HCT116 (cell line): ENCODE data around the gene SMCR8. TPM values are rescaled to one million over a fixed set of nuclear protein-coding genes. Genes with fewer than 3 reads are reported as not detected.

Experiments
- ATAC-seq: fragments of 200-7000 bp; cut with Tn5 transposase; 2 replicates; pipeline ENCODE4 v1.9.1; 2020; ENCODE audit warnings: mild to moderate bottlenecking, moderate library complexity
- BruUV-seq: library from RNA; stranded (reverse); fragments of 400-500 nt; replicated peaks from 2 replicates; lab custom pipeline; 2021; lab: Mats Ljungman, UMichigan
- CTCF ChIA-PET: fragments of 300-600 bp; sonication (Branson Sonifier 250); formaldehyde crosslinking; loops from one replicate; lab custom pipeline; 2021; ENCODE audit warnings: antibody characterized with exemption; lab: Charles Lee
- POLR2A ChIA-PET: fragments of 300-600, 350-600 bp; sonication (Branson Sonifier 250); formaldehyde crosslinking; loops from one replicate; lab custom pipeline; 2021; ENCODE audit warnings: antibody characterized with exemption; lab: Charles Lee
- RAD21 ChIA-PET, 2 experiments: fragments of 300-600 bp; sonication (Branson Sonifier 250); formaldehyde crosslinking; loops; one replicate each; lab custom pipeline; 2023; ENCODE audit warnings: low total read pairs in 2 of 2; ENCODE audit not compliant: uncharacterized antibody in 2 of 2, unreplicated experiment in 2 of 2, low non-redundant PET in 1 of 2; lab: Charles Lee
- DNase-seq: peaks from one replicate; pipeline ENCODE4 v3.0.0-alpha.2; 2010; ENCODE audit warnings: low read depth, low spot score
- H2AFZ ChIP-seq: fragments of 200-600 bp; shearing (Covaris generic), sonication (generic); 2 replicates; pipeline ENCODE4 v1.6.1; 2017; ENCODE audit warnings: low read depth, mixed run types, mixed read lengths, antibody characterized with exemption, low read length; ENCODE audit not compliant: poor library complexity, severe bottlenecking
- H3K27ac ChIP-seq: 2 replicates; pipeline ENCODE4 v1.5.1; 2012; ENCODE audit warnings: low read depth, low read length
- H3K27me3 ChIP-seq: fragments of 200-600 bp; sonication (generic); 2 replicates; pipeline ENCODE4 v1.6.1; 2016; ENCODE audit warnings: mixed run types, low read length, mixed read lengths; ENCODE audit not compliant: insufficient read depth
- H3K36me3 ChIP-seq, 2 experiments: fragments of 200-500 bp in 1 of 2; fragments of 200-600 bp in 1 of 2; sonication (Bioruptor generic) in 1 of 2; sonication (generic) in 1 of 2; 2 replicates each; pipeline versions ENCODE4 v1.5.1 to v1.6.1; 2014 to 2016; ENCODE audit warnings: low read length in 2 of 2, inconsistent platforms in 1 of 2, mixed read lengths in 1 of 2, mixed run types in 1 of 2; ENCODE audit not compliant: insufficient read depth in 2 of 2, control insufficient read depth in 1 of 2
- H3K4me1 ChIP-seq, 2 experiments: fragments of 200-600 bp in 1 of 2; sonication (generic) in 1 of 2; 2 replicates each; pipeline versions ENCODE4 v1.5.1 to v1.6.1; 2012 to 2017; ENCODE audit warnings: low read length in 2 of 2, inconsistent platforms in 1 of 2, mild to moderate bottlenecking in 1 of 2, mixed read lengths in 1 of 2, mixed run types in 1 of 2, moderate library complexity in 1 of 2; ENCODE audit not compliant: insufficient read depth in 2 of 2, control insufficient read depth in 1 of 2
- H3K4me2 ChIP-seq: fragments of 200-600 bp; sonication (generic); 2 replicates; pipeline ENCODE4 v1.6.1; 2017; ENCODE audit warnings: mixed run types, low read length, mixed read lengths
- H3K4me3 ChIP-seq, 2 experiments: fragments of 200-600 bp in 1 of 2; sonication (generic) in 1 of 2; replicated peaks in 1 of 2; 2 replicates each; pipeline ENCODE4 v1.5.1; 2011 to 2016; ENCODE audit warnings: low read length in 2 of 2, control low read depth in 1 of 2, low read depth in 1 of 2, mild to moderate bottlenecking in 1 of 2, mixed read lengths in 1 of 2, mixed run types in 1 of 2
- H3K79me2 ChIP-seq: fragments of 200-600 bp; sonication (generic); 2 replicates; pipeline ENCODE4 v1.6.1; 2017; ENCODE audit warnings: mild to moderate bottlenecking, mixed run types, low read length, moderate library complexity, mixed read lengths; ENCODE audit not compliant: insufficient read depth
- H3K9ac ChIP-seq: fragments of 200-600 bp; sonication (generic); 2 replicates; pipeline ENCODE4 v1.6.1; 2016; ENCODE audit warnings: low read length, mixed read lengths
- H3K9me2 ChIP-seq: fragments of 200-600 bp; sonication (generic), shearing (Covaris generic); 2 replicates; pipeline ENCODE4 v1.6.1; 2017; ENCODE audit warnings: mixed run types, mild to moderate bottlenecking, moderate library complexity; ENCODE audit not compliant: insufficient read depth
- H3K9me3 ChIP-seq, 2 experiments: fragments of 200-500 bp in 1 of 2; fragments of 200-600 bp in 1 of 2; sonication (Bioruptor generic) in 1 of 2; sonication (generic) in 1 of 2; 2 replicates each; pipeline ENCODE4 v1.6.1; 2014 to 2017; ENCODE audit warnings: low read length in 2 of 2, mixed read lengths in 2 of 2, inconsistent platforms in 1 of 2, low read depth in 1 of 2, mild to moderate bottlenecking in 1 of 2, mixed run types in 1 of 2, moderate library complexity in 1 of 2; ENCODE audit not compliant: control insufficient read depth in 1 of 2, insufficient read depth in 1 of 2
- H4K20me1 ChIP-seq: fragments of 200-600 bp; sonication (generic), shearing (Covaris generic); 2 replicates; pipeline ENCODE4 v1.6.1; 2017; ENCODE audit warnings: mixed run types, mild to moderate bottlenecking, moderate library complexity; ENCODE audit not compliant: insufficient read depth
- EGR1 ChIP-seq: IDR thresholded peaks from 2 replicates; pipeline ENCODE4 v1.6.1; 2012; ENCODE audit warnings: low read depth
- EZH2phosphoT487 ChIP-seq: fragments of 200-600 bp; IDR thresholded peaks from 2 replicates; pipeline ENCODE4 v1.6.1; 2018; ENCODE audit warnings: antibody characterized with exemption, borderline replicate concordance
- JUND ChIP-seq: IDR thresholded peaks from 2 replicates; pipeline ENCODE4 v1.6.1; 2012
- MAX ChIP-seq: IDR thresholded peaks from 2 replicates; pipeline ENCODE4 v1.6.1; 2012
- POLR2A ChIP-seq: IDR thresholded peaks from 2 replicates; pipeline ENCODE4 v1.7.0; 2011; ENCODE audit warnings: borderline replicate concordance; ENCODE audit not compliant: insufficient read depth, insufficient read length; ENCODE audit errors: extremely low read depth
- POLR2AphosphoS5 ChIP-seq: IDR thresholded peaks from 2 replicates; pipeline ENCODE4 v1.6.1; 2011; ENCODE audit warnings: mild to moderate bottlenecking, low read depth, low read length, moderate library complexity
- REST ChIP-seq: IDR thresholded peaks from 2 replicates; pipeline ENCODE4 v1.6.1; 2012; ENCODE audit warnings: low read depth
- SP1 ChIP-seq: IDR thresholded peaks from 2 replicates; pipeline ENCODE4 v1.6.1; 2012; ENCODE audit warnings: low read depth
- SRF ChIP-seq: IDR thresholded peaks from 2 replicates; pipeline ENCODE4 v1.6.1; 2012; ENCODE audit warnings: low read depth
- YY1 ChIP-seq: IDR thresholded peaks from 2 replicates; pipeline ENCODE4 v1.6.1; 2011; ENCODE audit warnings: low read length, low read depth, moderate library complexity, mild to moderate bottlenecking; ENCODE audit not compliant: insufficient replicate concordance; ENCODE audit errors: extremely low read depth
- ZFX ChIP-seq: fragments of 450-650 bp; IDR thresholded peaks from 2 replicates; pipeline ENCODE4 v1.6.1; 2017
- intact Hi-C: fragments of 100-400 bp; cut with micrococcal nuclease; formaldehyde crosslinking; loops from 2 replicates; pipeline ENCODE4 v1.10.0; 2022
- total RNA-seq: library from RNA; stranded (reverse); gene quantifications from one replicate; pipeline ENCODE4 v1.2.1, GENCODE V29; 2021; ENCODE audit not compliant: unreplicated experiment

SMCR8 gene
- total RNA-seq, 1 experiment from 2014 or later, result 12.7 TPM

- H3K9me2 ChIP-seq, result no peaks in the 10 kb centered on the region
- peak overlapping the region; percentile 81 for H3K4me2 ChIP-seq
- peak overlapping the region; percentile 84 for H3K9ac ChIP-seq
- H3K4me3 ChIP-seq, result peak overlapping the region; percentile 87 to 97
- no peaks in the 10 kb centered on the region for H3K27me3 ChIP-seq
- H3K79me2 ChIP-seq, result peaks cover 37% of the 10 kb centered on the region
- peak overlapping the region; percentile 86 for H3K27ac ChIP-seq
- CTCF ChIA-PET, result no interaction called here
- TSS peak; percentile 76 for BruUV-seq
- peaks cover 8 to 10% of the 10 kb centered on the region in 2 experiments for H3K4me1 ChIP-seq
- intact Hi-C loops, result no loop called here
- peaks cover 0 to 7% of the 10 kb centered on the region in 2 experiments; a peak in 1 of 4 replicates for H3K36me3 ChIP-seq
- H2AFZ ChIP-seq, result peak overlapping the region; percentile 25
- DNase-seq (no peak), ATAC-seq (peak; percentile 15)
- POLR2A ChIA-PET, result interaction anchor here (1.4 kb wide), 1 partner anchor 9 kb away, joined by 4 read pairs; no protein-coding TSS in a partner anchor
- RAD21 ChIA-PET, result no interaction called here
- TF ChIP-seq JUND, result no peak
- no peak for TF ChIP-seq YY1
- no peaks in the 10 kb centered on the region for H3K9me3 ChIP-seq
- H4K20me1 ChIP-seq, result no peaks in the 10 kb centered on the region
Measured at GRCh38 chr17:18362698-18363100, 47.6 kb downstream of the SMCR8 start.

GRCh38 chr17:18363101-18364049 lies 48.3 kb downstream of the SMCR8 start, which contains the start of gene SHMT1:
Gene SHMT1 (minus strand): TSS chr17:18363550. CDS start chr17:18355981, 7,569 bp downstream.
- ChIA-PET CTCF (no interaction called here), RAD21 (interaction anchor here in 1 of 2 experiments (0.6 kb wide), 1 partner anchor 1249 kb away, joined by 3 read pairs; no protein-coding TSS in a partner anchor), POLR2A (interaction anchor here (1.4 kb wide), 1 partner anchor 10 kb away, joined by 4 read pairs; no protein-coding TSS in a partner anchor)
- H3K27me3 ChIP-seq, result no peaks in the 10 kb centered on the region
- ATAC-seq, result peak; percentile 99
- H3K9me2 ChIP-seq, result no peaks in the 10 kb centered on the region
- H2AFZ ChIP-seq, result peak within 1 kb of the TSS; percentile 25
- DNase-seq, result peak; percentile 82
- peaks cover 36% of the 10 kb centered on the region for H3K79me2 ChIP-seq
- peak within 1 kb of the TSS; percentile 81 for H3K4me2 ChIP-seq
- H3K36me3 ChIP-seq, result peaks cover 0 to 7% of the 10 kb centered on the region in 2 experiments; a peak in 1 of 4 replicates
- intact Hi-C loops, result no loop called here
- peak within 1 kb of the TSS; percentile 86 for H3K27ac ChIP-seq
- BruUV-seq, result no TSS peak
- no peaks in the 10 kb centered on the region for H4K20me1 ChIP-seq
- peak within 1 kb of the TSS; percentile 84 for H3K9ac ChIP-seq
- H3K4me1 ChIP-seq, result peaks cover 8 to 10% of the 10 kb centered on the region in 2 experiments
- peak; percentile 55; the same call in 1 of the 2 replicates for TF ChIP-seq ZFX
- peak; percentile 85 for TF ChIP-seq POLR2AphosphoS5
- TF ChIP-seq POLR2A, result peak; percentile 85
- TF ChIP-seq EZH2phosphoT487, result no peak
- TF ChIP-seq JUND, result no peak
- TF ChIP-seq MAX, result peak; percentile 92
- no peak for TF ChIP-seq EGR1
- TF ChIP-seq REST, result no peak
- TF ChIP-seq SRF, result 0 out of 2 replicates have a peak, but pooled peaks have one; percentile 29
- TF ChIP-seq SP1, result peak; percentile 72
- H3K9me3 ChIP-seq, result no peaks in the 10 kb centered on the region
- H3K4me3 ChIP-seq, result peak within 1 kb of the TSS; percentile 87 to 97
